Endothelial cell of umbilical vein (primary cell): ENCODE measurements around the gene TPP1. TPM values are rescaled to one million over a fixed set of nuclear protein-coding genes. Genes with fewer than 3 reads are reported as not detected.

Experiments used
- BruUV-seq: library from RNA; stranded (reverse); fragments of 400-500 nt; replicated peaks from 2 replicates; lab custom pipeline; 2021; lab: Mats Ljungman, UMichigan
- CTCF ChIA-PET: fragments of 300-600, 350-600 bp; sonication (Branson Sonifier 250); formaldehyde crosslinking; loops from one replicate; lab custom pipeline; 2021; ENCODE audit warnings: antibody characterized with exemption, inconsistent platforms; lab: Charles Lee
- POLR2A ChIA-PET: fragments of 300-600, 350-600 bp; sonication (Branson Sonifier 250); formaldehyde crosslinking; loops from one replicate; lab custom pipeline; 2021; ENCODE audit warnings: antibody characterized with exemption, inconsistent platforms; lab: Charles Lee
- DNase-seq: peaks from one replicate; pipeline ENCODE4 v3.0.0-alpha.2; 2011; ENCODE audit warnings: low read depth, low spot score
- FAIRE-seq: peaks from 2 replicates; lab custom pipeline; 2011; peaks lifted over from hg19 to GRCh38; lab: Jason Lieb, UNC
- H2AFZ ChIP-seq: 2 replicates; pipeline ENCODE4 v1.6.0; 2012; ENCODE audit warnings: low read depth, low read length, control low read depth, inconsistent platforms
- H3K27ac ChIP-seq: 2 replicates; pipeline ENCODE4 v1.5.1; 2011; ENCODE audit warnings: low read depth, mild to moderate bottlenecking, control low read depth, low read length, moderate library complexity; ENCODE audit not compliant: insufficient read depth
- H3K27me3 ChIP-seq, 2 experiments: 2 replicates each; pipeline versions ENCODE4 v1.6.0 to v1.6.1; 2011; ENCODE audit warnings: low read length in 2 of 2, mixed read lengths in 1 of 2; ENCODE audit not compliant: control insufficient read depth in 2 of 2, insufficient read depth in 2 of 2
- H3K36me3 ChIP-seq, 2 experiments: 2 replicates in 1 of 2; 3 replicates in 1 of 2; pipeline ENCODE4 v1.5.1; 2011; ENCODE audit warnings: low read length in 2 of 2, mild to moderate bottlenecking in 1 of 2, moderate library complexity in 1 of 2; ENCODE audit not compliant: control insufficient read depth in 2 of 2, insufficient read depth in 2 of 2; ENCODE audit errors: extremely low read depth in 1 of 2
- H3K4me1 ChIP-seq: 3 replicates; pipeline ENCODE4 v1.5.1; 2011; ENCODE audit warnings: mild to moderate bottlenecking, low read length; ENCODE audit not compliant: control insufficient read depth, insufficient read depth; ENCODE audit errors: extremely low read depth
- H3K4me2 ChIP-seq: 2 replicates; pipeline ENCODE4 v1.6.1; 2011; ENCODE audit warnings: low read length, control low read depth, mixed read lengths; ENCODE audit not compliant: insufficient read depth
- H3K4me3 ChIP-seq, 3 experiments: fragments of 200-600 bp in 1 of 3; sonication (generic), shearing (Covaris generic) in 1 of 3; replicated peaks in 1 of 3; 2 replicates each; pipeline ENCODE4 v1.5.1; 2011 to 2016; ENCODE audit warnings: control low read depth in 3 of 3, low read length in 3 of 3, mild to moderate bottlenecking in 2 of 3, inconsistent platforms in 1 of 3, low read depth in 1 of 3, moderate library complexity in 1 of 3; ENCODE audit not compliant: insufficient read depth in 1 of 3
- H3K79me2 ChIP-seq: 2 replicates; pipeline ENCODE4 v1.6.0; 2012; ENCODE audit warnings: low read length, inconsistent platforms; ENCODE audit not compliant: control insufficient read depth, insufficient read depth
- H3K9ac ChIP-seq: replicated peaks from 2 replicates; pipeline ENCODE3; 2011; ENCODE audit warnings: low read length, control low read depth; ENCODE audit not compliant: insufficient read depth; ENCODE audit errors: extremely low read depth
- H3K9me1 ChIP-seq: replicated peaks from 3 replicates; pipeline ENCODE4 v1.6.0; 2011; ENCODE audit warnings: mild to moderate bottlenecking, low read length; ENCODE audit not compliant: control insufficient read depth, insufficient read depth; ENCODE audit errors: extremely low read depth
- H3K9me3 ChIP-seq: replicated peaks from 2 replicates; pipeline ENCODE4 v1.5.1; 2012; ENCODE audit warnings: low read length, inconsistent platforms; ENCODE audit not compliant: control insufficient read depth, insufficient read depth
- H4K20me1 ChIP-seq: replicated peaks from 2 replicates; pipeline ENCODE3; 2011; ENCODE audit warnings: mild to moderate bottlenecking, low read length; ENCODE audit not compliant: control insufficient read depth, insufficient read depth; ENCODE audit errors: extremely low read depth
- EZH2 ChIP-seq: IDR thresholded peaks from 2 replicates; pipeline ENCODE4 v1.6.1; 2012; ENCODE audit warnings: borderline replicate concordance, low read depth, mild to moderate bottlenecking, moderate library complexity, low read length, inconsistent platforms; ENCODE audit not compliant: severe bottlenecking
- FOS ChIP-seq: IDR thresholded peaks from 2 replicates; pipeline ENCODE4 v1.6.1; 2011; ENCODE audit warnings: mild to moderate bottlenecking, low read length, moderate library complexity, borderline replicate concordance; ENCODE audit not compliant: insufficient read depth
- GATA2 ChIP-seq: IDR thresholded peaks from 2 replicates; pipeline ENCODE4 v1.7.0; 2011; ENCODE audit warnings: low read depth, mild to moderate bottlenecking, moderate library complexity, mixed read lengths, low read length; ENCODE audit not compliant: insufficient read length, insufficient read depth
- JUN ChIP-seq: IDR thresholded peaks from 2 replicates; pipeline ENCODE4 v1.6.1; 2011; ENCODE audit warnings: borderline replicate concordance, low read depth; ENCODE audit not compliant: insufficient read length, insufficient read depth
- MYC ChIP-seq: IDR thresholded peaks from one replicate; pipeline ENCODE4 v1.6.1; 2011; ENCODE audit warnings: mild to moderate bottlenecking, low read depth, low read length
- POLR2A ChIP-seq: IDR thresholded peaks from 2 replicates; pipeline ENCODE4 v1.6.1; 2012; ENCODE audit warnings: low read depth, mild to moderate bottlenecking, control low read depth, low read length
- POLR2AphosphoS5 ChIP-seq: IDR thresholded peaks from 2 replicates; pipeline ENCODE4 v1.6.1; 2012; ENCODE audit warnings: low read depth, mild to moderate bottlenecking, control low read depth, low read length, moderate library complexity; ENCODE audit not compliant: insufficient read depth
- dilution Hi-C: fragments of 300-500 bp; cut with MboI; formaldehyde crosslinking; loops from one replicate; pipeline ENCODE4 v1.15.0; 2019; ENCODE audit warnings: low sequenced_read_pairs; ENCODE audit not compliant: extremely low pct_ligation_motif_present
- intact Hi-C: fragments of 100-400 bp; cut with micrococcal nuclease; formaldehyde crosslinking; loops from one replicate; pipeline ENCODE4 v1.10.0; 2022
- polyA plus RNA-seq, 4 experiments: library from polyadenylated mRNA; depleted of rRNA in 3 of 4; stranded (reverse) in 3 of 4; unstranded in 1 of 4; fragments of >200 nt; gene quantifications; 2 replicates each; pipeline versions ENCODE4 v1.2.1 to v1.2.3, GENCODE V29; 2011 to 2012; ENCODE audit warnings: missing spikeins in 1 of 4
- total RNA-seq: library from RNA; stranded (reverse); gene quantifications from 2 replicates; pipeline ENCODE4 v1.2.3, GENCODE V29; 2021
- TF ChIP-seq, protein P1 (sequence below): IDR thresholded peaks from 2 replicates; pipeline ENCODE4 v1.6.1; 2011; ENCODE audit not compliant: insufficient read depth, insufficient read length
- TF ChIP-seq, protein P2 (sequence below), 2 donors: IDR thresholded peaks; 1 replicate in 1 of 2; 2 replicates in 1 of 2; pipeline ENCODE4 v1.5.1; 2011; ENCODE audit warnings: low read length in 2 of 2, mild to moderate bottlenecking in 2 of 2, moderate library complexity in 2 of 2, control low read depth in 1 of 2, inconsistent platforms in 1 of 2, low read depth in 1 of 2; ENCODE audit not compliant: insufficient read depth in 1 of 2; ENCODE audit errors: extremely low read depth in 1 of 2

Gene TPP1
- total and polyA plus RNA-seq, 2 donors (not counting 3 experiments of a cell fraction or from before 2014, with no cell fraction given), result 124 to 224 TPM

DNA sequence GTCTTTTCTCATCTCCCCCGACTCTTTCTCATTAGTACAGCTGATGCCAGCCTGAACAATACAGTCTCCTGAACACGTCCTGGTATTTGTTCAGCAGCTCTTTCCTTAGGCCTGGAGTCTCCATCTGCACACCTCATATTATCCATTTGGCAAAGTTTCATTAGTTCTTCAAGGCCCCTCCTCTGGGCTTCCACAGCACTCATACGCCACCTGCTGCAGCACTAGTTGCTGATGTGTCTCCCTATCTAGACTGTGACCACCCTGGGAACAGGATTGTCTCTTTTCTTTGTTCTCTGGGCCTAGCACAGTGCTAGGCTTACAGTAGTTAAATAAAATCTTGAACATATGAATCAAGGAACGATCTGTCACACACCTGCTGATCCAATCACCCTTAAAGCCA, 19.2 kb upstream of the TPP1 start:
- H3K9me1 ChIP-seq, result no peaks in the 10 kb centered on the region
- no peak for FAIRE-seq
- no peak overlapping the region for H3K4me3 ChIP-seq
- H3K27me3 ChIP-seq, result no peaks in the 10 kb centered on the region
- peaks cover 2% of the 10 kb centered on the region for H3K79me2 ChIP-seq
- no peak overlapping the region for H3K9ac ChIP-seq
- no peak overlapping the region for H3K27ac ChIP-seq
- DNase-seq, result no peak
- BruUV-seq, result no TSS peak
- H3K4me1 ChIP-seq, result peaks cover 50% of the 10 kb centered on the region
- ChIA-PET POLR2A (no interaction called here), CTCF (interaction anchor here (0.6 to 2.7 kb wide), 13 partner anchors 9 to 199 kb away, joined by 3 to 15 read pairs (median 4); partner anchors contain the start of genes MRPL17, TAF10 and TPP1)
- TF ChIP-seq MYC (no peak), JUN (no peak), EZH2 (no peak), POLR2A (no peak), FOS (no peak), GATA2 (no peak), POLR2AphosphoS5 (no peak)
- TF ChIP-seq, protein P1, sequence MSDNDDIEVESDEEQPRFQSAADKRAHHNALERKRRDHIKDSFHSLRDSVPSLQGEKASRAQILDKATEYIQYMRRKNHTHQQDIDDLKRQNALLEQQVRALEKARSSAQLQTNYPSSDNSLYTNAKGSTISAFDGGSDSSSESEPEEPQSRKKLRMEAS, result no peak
- TF ChIP-seq, protein P2, sequence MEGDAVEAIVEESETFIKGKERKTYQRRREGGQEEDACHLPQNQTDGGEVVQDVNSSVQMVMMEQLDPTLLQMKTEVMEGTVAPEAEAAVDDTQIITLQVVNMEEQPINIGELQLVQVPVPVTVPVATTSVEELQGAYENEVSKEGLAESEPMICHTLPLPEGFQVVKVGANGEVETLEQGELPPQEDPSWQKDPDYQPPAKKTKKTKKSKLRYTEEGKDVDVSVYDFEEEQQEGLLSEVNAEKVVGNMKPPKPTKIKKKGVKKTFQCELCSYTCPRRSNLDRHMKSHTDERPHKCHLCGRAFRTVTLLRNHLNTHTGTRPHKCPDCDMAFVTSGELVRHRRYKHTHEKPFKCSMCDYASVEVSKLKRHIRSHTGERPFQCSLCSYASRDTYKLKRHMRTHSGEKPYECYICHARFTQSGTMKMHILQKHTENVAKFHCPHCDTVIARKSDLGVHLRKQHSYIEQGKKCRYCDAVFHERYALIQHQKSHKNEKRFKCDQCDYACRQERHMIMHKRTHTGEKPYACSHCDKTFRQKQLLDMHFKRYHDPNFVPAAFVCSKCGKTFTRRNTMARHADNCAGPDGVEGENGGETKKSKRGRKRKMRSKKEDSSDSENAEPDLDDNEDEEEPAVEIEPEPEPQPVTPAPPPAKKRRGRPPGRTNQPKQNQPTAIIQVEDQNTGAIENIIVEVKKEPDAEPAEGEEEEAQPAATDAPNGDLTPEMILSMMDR (IDR thresholded peaks at IDR 0.05; ENCODE audit: extremely low read depth in 1 of 2, insufficient read depth in 1 of 2, low read depth in 1 of 2, low read length in 2 of 2), result no peak
- H3K4me2 ChIP-seq, result no peak overlapping the region
- H3K9me3 ChIP-seq, result no peaks in the 10 kb centered on the region
- peaks cover 0 to 22% of the 10 kb centered on the region in 2 experiments for H3K36me3 ChIP-seq
- dilution Hi-C loops (no loop called here), intact Hi-C loops (no loop called here)
- no peak overlapping the region for H2AFZ ChIP-seq
- no peaks in the 10 kb centered on the region for H4K20me1 ChIP-seq
